ENCODE measurements around the gene GPRC6A. TPM values are rescaled to one million over a fixed set of nuclear protein-coding genes. Genes with fewer than 3 reads are reported as not detected.

The GPRC6A gene
- total RNA-seq, 1 experiment from 2014 or later = not detected

GRCh38 chr6:116876635-116877611, 48.0 kb upstream of the GPRC6A start, which contains the start of gene RFX6:
RFX6 (plus strand) TSS chr6:116877242; CDS start chr6:116877276, 34 bp downstream.
- no peak within 1 kb of the TSS for H3K23ac ChIP-seq (ENCODE audit: insufficient read length, low read depth, low read length)
- H4K8ac ChIP-seq (replicated peaks; ENCODE audit: insufficient read length, low read depth, low read length) = no peak within 1 kb of the TSS
- no peak within 1 kb of the TSS for H3K14ac ChIP-seq (ENCODE audit: insufficient read depth, low read length)
- H4K5ac ChIP-seq (ENCODE audit: insufficient read length, low read depth, low read length) = no peak within 1 kb of the TSS
- no peak within 1 kb of the TSS for H2BK15ac ChIP-seq (ENCODE audit: low read depth, low read length)
- H2BK5ac ChIP-seq (ENCODE audit: insufficient read length, low read length) = no peak within 1 kb of the TSS
- H3K27me3 Mint-ChIP-seq (ENCODE audit: low read depth) = peaks cover 50% of the 10 kb centered on the region
- H3K9ac ChIP-seq (ENCODE audit: extremely low read depth, insufficient read length, low read length) = no peak within 1 kb of the TSS
- no peak within 1 kb of the TSS for H2BK12ac ChIP-seq (ENCODE audit: insufficient read length, low read depth, low read length)
- H2AK5ac ChIP-seq (ENCODE audit: insufficient read length, low read length) = no peak within 1 kb of the TSS
- H3K4me1 ChIP-seq (ENCODE audit: insufficient read depth, low read length) = no peaks in the 10 kb centered on the region
- no peak within 1 kb of the TSS for H3K4ac ChIP-seq (ENCODE audit: low read depth, low read length)
- no peaks in the 10 kb centered on the region for H4K20me1 ChIP-seq (ENCODE audit: control insufficient read depth, insufficient read depth, insufficient read length)
- H3K79me1 ChIP-seq (ENCODE audit: insufficient read depth, low read depth, low read length, poor library complexity, severe bottlenecking) = no peaks in the 10 kb centered on the region
- peak within 1 kb of the TSS; percentile 50 for H3K4me2 ChIP-seq (ENCODE audit: insufficient read depth, insufficient read length, low read length)
- no peaks in the 10 kb centered on the region for H3K9me3 ChIP-seq (ENCODE audit: control insufficient read depth, low read depth, low read length)
- no peak within 1 kb of the TSS for H2BK20ac ChIP-seq (ENCODE audit: low read depth, low read length, poor library complexity, severe bottlenecking)
- no peak for TF ChIP-seq CTCF (conservative IDR thresholded peaks at IDR 0.05)
- peaks cover 9 to 12% of the 10 kb centered on the region in 2 experiments for H3K4me1 Mint-ChIP-seq
- no peak within 1 kb of the TSS for H3K18ac ChIP-seq (ENCODE audit: insufficient read length, low read depth, low read length)
- H3K27me3 ChIP-seq (ENCODE audit: insufficient read depth, low read length) = peaks cover 14% of the 10 kb centered on the region
- H3K4me3 Mint-ChIP-seq = peak within 1 kb of the TSS; percentile 81 to 94
- H3K56ac ChIP-seq (ENCODE audit: insufficient read length, low read depth, low read length) = no peak within 1 kb of the TSS
- no peak within 1 kb of the TSS for H3K27ac ChIP-seq (ENCODE audit: insufficient read length, low read depth, low read length)
- H3K23me2 ChIP-seq (ENCODE audit: insufficient read length, low read depth, low read length, poor library complexity, severe bottlenecking) = peaks cover 12% of the 10 kb centered on the region
- H3K79me2 ChIP-seq (ENCODE audit: insufficient read depth, low read length) = no peaks in the 10 kb centered on the region
- DNase-seq = peak; percentile 63
- no peak within 1 kb of the TSS for H4K91ac ChIP-seq (ENCODE audit: insufficient read length, low read depth, low read length)
- peak within 1 kb of the TSS; percentile 29 for H2AFZ ChIP-seq (ENCODE audit: low read length)
- no CpG with 5 or more reads among the region's 73 CpGs for WGBS (ENCODE audit: extremely low coverage, insufficient read length, low lambda C conversion rate)
- no peak within 1 kb of the TSS for H3T11ph ChIP-seq (ENCODE audit: low read length)
- no peak within 1 kb of the TSS for H3K27ac Mint-ChIP-seq
- H2BK120ac ChIP-seq (ENCODE audit: low read depth, low read length, poor library complexity, severe bottlenecking) = no peak within 1 kb of the TSS
- peaks cover 9 to 11% of the 10 kb centered on the region in 2 experiments for H3K9me3 Mint-ChIP-seq
- H3K36me3 Mint-ChIP-seq (ENCODE audit: insufficient read depth in 1 of 3, low read depth in 3 of 3) = peaks cover 0 to 5% (median 3%) of the 10 kb centered on the region in 3 experiments; a peak in 4 of 7 replicates

Measured in H9 (cell line).